Adrenal gland (tissue), 5 donors: ENCODE data around the gene WWP2.
"Not testable (repeated sequence)": the region's sequence is repeated elsewhere in the genome, so short reads cannot be mapped to it uniquely, and the experiment has no call there.

Experiments
- POLR2A ChIP-seq, 2 donors: fragments of 450-650 bp; IDR thresholded peaks; one replicate each; pipeline ENCODE4 v1.6.1; 2017; ENCODE audit warnings: antibody characterized with exemption in 2 of 2, mild to moderate bottlenecking in 2 of 2, moderate library complexity in 1 of 2
- TF ChIP-seq, protein P1 (sequence below), 6 experiments: fragments of 450-650 bp in 4 of 6; fragments of 200-600 bp in 2 of 6; sonication (generic) in 1 of 6; IDR thresholded peaks; 1 replicate in 5 of 6; 2 replicates in 1 of 6; pipeline versions ENCODE4 v1.5.1 to v1.8.0; 2016 to 2021; ENCODE audit warnings: antibody characterized with exemption in 6 of 6, mild to moderate bottlenecking in 2 of 6, moderate library complexity in 1 of 6
- donor health status: DM: no; HTN: no; CAD: no.

DNA sequence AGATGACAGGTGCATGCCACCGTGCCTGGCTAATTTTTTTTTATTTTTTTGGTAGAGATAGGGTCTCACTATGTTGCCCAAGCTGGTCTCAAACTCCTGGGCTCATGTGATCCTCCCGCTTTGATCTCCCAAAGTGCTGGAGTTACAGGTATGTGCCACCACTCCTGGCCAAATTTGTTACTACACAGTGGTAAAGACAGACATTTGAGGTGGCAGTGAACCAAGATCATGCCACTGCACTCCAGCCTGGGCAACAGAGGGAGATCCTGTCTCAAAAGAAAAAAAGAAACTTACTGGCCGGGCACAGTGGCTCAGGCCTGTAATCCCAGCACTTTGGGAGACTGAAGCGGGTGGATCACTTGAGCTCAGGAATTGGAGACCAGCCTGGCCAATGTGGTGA lies 33.1 kb upstream of the WWP2 start:
- TF ChIP-seq, protein P1, sequence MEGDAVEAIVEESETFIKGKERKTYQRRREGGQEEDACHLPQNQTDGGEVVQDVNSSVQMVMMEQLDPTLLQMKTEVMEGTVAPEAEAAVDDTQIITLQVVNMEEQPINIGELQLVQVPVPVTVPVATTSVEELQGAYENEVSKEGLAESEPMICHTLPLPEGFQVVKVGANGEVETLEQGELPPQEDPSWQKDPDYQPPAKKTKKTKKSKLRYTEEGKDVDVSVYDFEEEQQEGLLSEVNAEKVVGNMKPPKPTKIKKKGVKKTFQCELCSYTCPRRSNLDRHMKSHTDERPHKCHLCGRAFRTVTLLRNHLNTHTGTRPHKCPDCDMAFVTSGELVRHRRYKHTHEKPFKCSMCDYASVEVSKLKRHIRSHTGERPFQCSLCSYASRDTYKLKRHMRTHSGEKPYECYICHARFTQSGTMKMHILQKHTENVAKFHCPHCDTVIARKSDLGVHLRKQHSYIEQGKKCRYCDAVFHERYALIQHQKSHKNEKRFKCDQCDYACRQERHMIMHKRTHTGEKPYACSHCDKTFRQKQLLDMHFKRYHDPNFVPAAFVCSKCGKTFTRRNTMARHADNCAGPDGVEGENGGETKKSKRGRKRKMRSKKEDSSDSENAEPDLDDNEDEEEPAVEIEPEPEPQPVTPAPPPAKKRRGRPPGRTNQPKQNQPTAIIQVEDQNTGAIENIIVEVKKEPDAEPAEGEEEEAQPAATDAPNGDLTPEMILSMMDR (IDR thresholded peaks at IDR 0.05), result not testable (repeated sequence)
- TF ChIP-seq POLR2A (IDR thresholded peaks at IDR 0.05), result not testable (repeated sequence)
